Astrocyte of the spinal cord (primary cell): ENCODE data around the gene PGM3.

Experiments
- DNase-seq: peaks from one replicate; pipeline ENCODE4 v3.0.0; 2011; ENCODE audit warnings: low read depth, low spot score
- H3K4me3 ChIP-seq: 2 replicates; pipeline ENCODE4 v1.5.1; 2011; ENCODE audit warnings: low read depth, mild to moderate bottlenecking, low read length, moderate library complexity
- in situ Hi-C: cut with HindIII; loops from 2 replicates; pipeline ENCODE4 v1.10.0; 2017; ENCODE audit warnings: low sequenced_read_pairs
- TF ChIP-seq, protein P1 (sequence below): IDR thresholded peaks from 2 replicates; pipeline ENCODE4 v1.5.1; 2012; ENCODE audit warnings: low read depth, mild to moderate bottlenecking, low read length, inconsistent platforms

Gene PGM3

GRCh38 chr6:83125425-83125824, 67.6 kb downstream of the PGM3 start:
- H3K4me3 ChIP-seq: no peak overlapping the region
- in situ Hi-C loops: no loop called here
- DNase-seq: no peak
- TF ChIP-seq, protein P1, sequence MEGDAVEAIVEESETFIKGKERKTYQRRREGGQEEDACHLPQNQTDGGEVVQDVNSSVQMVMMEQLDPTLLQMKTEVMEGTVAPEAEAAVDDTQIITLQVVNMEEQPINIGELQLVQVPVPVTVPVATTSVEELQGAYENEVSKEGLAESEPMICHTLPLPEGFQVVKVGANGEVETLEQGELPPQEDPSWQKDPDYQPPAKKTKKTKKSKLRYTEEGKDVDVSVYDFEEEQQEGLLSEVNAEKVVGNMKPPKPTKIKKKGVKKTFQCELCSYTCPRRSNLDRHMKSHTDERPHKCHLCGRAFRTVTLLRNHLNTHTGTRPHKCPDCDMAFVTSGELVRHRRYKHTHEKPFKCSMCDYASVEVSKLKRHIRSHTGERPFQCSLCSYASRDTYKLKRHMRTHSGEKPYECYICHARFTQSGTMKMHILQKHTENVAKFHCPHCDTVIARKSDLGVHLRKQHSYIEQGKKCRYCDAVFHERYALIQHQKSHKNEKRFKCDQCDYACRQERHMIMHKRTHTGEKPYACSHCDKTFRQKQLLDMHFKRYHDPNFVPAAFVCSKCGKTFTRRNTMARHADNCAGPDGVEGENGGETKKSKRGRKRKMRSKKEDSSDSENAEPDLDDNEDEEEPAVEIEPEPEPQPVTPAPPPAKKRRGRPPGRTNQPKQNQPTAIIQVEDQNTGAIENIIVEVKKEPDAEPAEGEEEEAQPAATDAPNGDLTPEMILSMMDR: no peak

DNA sequence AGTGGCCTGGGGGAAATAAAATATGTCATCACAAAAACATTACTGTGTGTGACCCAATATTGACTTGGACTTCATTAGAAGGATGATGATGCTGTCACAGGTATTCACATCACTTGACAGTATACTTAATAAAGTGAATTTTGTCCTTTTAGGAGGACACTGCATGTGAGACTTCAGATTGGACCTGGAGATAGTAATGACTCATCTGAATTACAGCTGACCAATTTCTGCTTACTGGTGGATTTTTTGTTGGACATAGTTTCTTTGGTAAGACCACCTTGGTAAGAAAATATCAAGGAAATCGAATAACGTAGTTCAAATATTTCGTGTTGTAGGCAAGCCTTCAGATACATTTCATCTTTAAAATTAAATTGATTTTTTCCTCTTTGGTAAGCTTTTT, 68.5 kb downstream of the PGM3 start:
- in situ Hi-C loops: no loop called here
- TF ChIP-seq, protein P1: no peak

DNA sequence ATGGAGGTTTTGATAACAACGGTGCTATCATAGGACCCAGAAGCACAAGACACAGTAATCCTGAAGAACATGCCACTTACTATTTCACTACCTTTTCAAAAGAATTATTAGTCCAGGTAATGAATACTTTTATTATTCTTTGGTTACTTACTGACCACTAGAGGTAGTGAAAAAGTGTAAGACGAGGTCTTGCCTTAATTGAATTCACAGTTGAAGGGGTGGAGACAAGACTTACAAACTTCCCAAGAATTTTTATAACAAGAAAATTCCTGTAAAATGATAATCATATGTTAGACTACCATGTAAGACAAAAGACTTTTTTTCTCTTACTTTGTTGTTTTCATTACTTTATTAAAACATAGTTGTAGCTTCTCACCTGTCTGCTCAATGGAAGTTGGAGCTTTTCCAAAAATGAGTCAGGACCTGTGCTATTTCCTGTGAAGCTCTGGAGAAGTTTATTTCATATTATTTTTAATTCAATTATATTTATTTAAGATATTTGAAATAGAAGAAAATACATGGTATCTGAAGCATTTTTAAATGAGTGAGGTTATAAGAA, 73.2 kb downstream of the PGM3 start:
- no peak for DNase-seq
- no peak overlapping the region for H3K4me3 ChIP-seq
- in situ Hi-C loops: no loop called here
- TF ChIP-seq, protein P1: no peak

More for the DNA sequence above, 68.5 kb downstream of the PGM3 start:
- H3K4me3 ChIP-seq: no peak overlapping the region
- no peak for DNase-seq

- no peak for DNase-seq
- no peak overlapping the region for H3K4me3 ChIP-seq
- TF ChIP-seq, protein P1: no peak
- in situ Hi-C loops: no loop called here
These were observed 75.3 kb downstream of the PGM3 start for GRCh38 chr6:83117802-83118201.
